Duodenal mucosa (tissue), 2 donors: ENCODE results near the gene RCCD1.
"Not testable (repeated sequence)": the region's sequence is repeated elsewhere in the genome, so short reads cannot be mapped to it uniquely, and the experiment has no call there.

Experiments
- H3K27ac ChIP-seq: one replicate; pipeline ENCODE4 v1.7.0; 2013; ENCODE audit warnings: low read depth, low read length
- H3K27me3 ChIP-seq, 2 donors: one replicate each; pipeline ENCODE4 v1.7.0; 2013; ENCODE audit warnings: low read length in 2 of 2, control low read depth in 1 of 2; ENCODE audit not compliant: insufficient read depth in 2 of 2, control insufficient read depth in 1 of 2
- H3K36me3 ChIP-seq, 2 donors: one replicate each; pipeline ENCODE4 v1.7.0; 2013; ENCODE audit warnings: low read length in 2 of 2, control low read depth in 1 of 2; ENCODE audit not compliant: insufficient read depth in 2 of 2, control insufficient read depth in 1 of 2
- H3K4me1 ChIP-seq, 2 donors: one replicate each; pipeline ENCODE4 v1.7.0; 2013; ENCODE audit warnings: low read length in 2 of 2, control low read depth in 1 of 2; ENCODE audit not compliant: insufficient read depth in 2 of 2, control insufficient read depth in 1 of 2
- H3K4me3 ChIP-seq, 2 donors: one replicate each; pipeline ENCODE4 v1.7.0; 2013; ENCODE audit warnings: low read length in 2 of 2, low read depth in 1 of 2
- H3K9ac ChIP-seq, 2 donors: one replicate each; pipeline ENCODE4 v1.7.0; 2013; ENCODE audit warnings: low read length in 2 of 2, low read depth in 1 of 2
- H3K9me3 ChIP-seq, 2 donors: one replicate each; pipeline ENCODE4 v1.7.0; 2013; ENCODE audit warnings: low read length in 2 of 2, control low read depth in 1 of 2; ENCODE audit not compliant: control insufficient read depth in 1 of 2

Gene RCCD1

GRCh38 chr15:90954712-90955623 is at the start of gene RCCD1:
Gene RCCD1 (plus strand): TSS chr15:90954884. CDS start chr15:90956735, 1,851 bp downstream.
- peak within 1 kb of the TSS; percentile 91 for H3K27ac ChIP-seq
- H3K9me3 ChIP-seq: no peaks in the 10 kb centered on the region
- no peaks in the 10 kb centered on the region for H3K27me3 ChIP-seq
- H3K36me3 ChIP-seq: peaks cover 9 to 42% of the 10 kb centered on the region in 2 donors
- peak within 1 kb of the TSS; percentile 74 to 77 for H3K9ac ChIP-seq
- peaks cover 20 to 22% of the 10 kb centered on the region in 2 donors for H3K4me1 ChIP-seq
- H3K4me3 ChIP-seq: peak within 1 kb of the TSS; percentile 77 to 81

- Histone ChIP-seq H3K9ac (no peak overlapping the region), H3K4me1 (peaks cover 14 to 15% of the 10 kb centered on the region in 2 donors), H3K27ac (no peak overlapping the region), H3K27me3 (no peaks in the 10 kb centered on the region), H3K4me3 (no peak overlapping the region), H3K36me3 (peaks cover 37 to 53% of the 10 kb centered on the region in 2 donors), H3K9me3 (no peaks in the 10 kb centered on the region)
Measured at GRCh38 chr15:90905306-90906180, 49.1 kb upstream of the RCCD1 start.

GRCh38 chr15:90906181-90906849 is 48.4 kb upstream of the RCCD1 start:
- H3K4me1 ChIP-seq: peaks cover 14 to 15% of the 10 kb centered on the region in 2 donors
- no peaks in the 10 kb centered on the region for H3K9me3 ChIP-seq
- peaks cover 45 to 60% of the 10 kb centered on the region in 2 donors for H3K36me3 ChIP-seq
- no peak overlapping the region for H3K9ac ChIP-seq
- H3K4me3 ChIP-seq: no peak overlapping the region
- no peak overlapping the region for H3K27ac ChIP-seq
- H3K27me3 ChIP-seq: no peaks in the 10 kb centered on the region

- H3K4me3 ChIP-seq: no peak overlapping the region
- peaks cover 7 to 9% of the 10 kb centered on the region in 2 donors for H3K4me1 ChIP-seq
- no peak overlapping the region for H3K9ac ChIP-seq
- no peak overlapping the region for H3K27ac ChIP-seq
- no peaks in the 10 kb centered on the region for H3K9me3 ChIP-seq
- peaks cover 53 to 69% of the 10 kb centered on the region in 2 donors for H3K36me3 ChIP-seq
- no peaks in the 10 kb centered on the region for H3K27me3 ChIP-seq
Measured at GRCh38 chr15:90907051-90907660, 47.5 kb upstream of the RCCD1 start.

GRCh38 chr15:90907838-90908507 is 46.7 kb upstream of the RCCD1 start:
- no peak overlapping the region for H3K27ac ChIP-seq
- H3K9ac ChIP-seq: no peak overlapping the region
- peaks cover 6 to 9% of the 10 kb centered on the region in 2 donors for H3K4me1 ChIP-seq
- H3K27me3 ChIP-seq: no peaks in the 10 kb centered on the region
- H3K4me3 ChIP-seq: no peak overlapping the region
- H3K36me3 ChIP-seq: peaks cover 60 to 77% of the 10 kb centered on the region in 2 donors
- no peaks in the 10 kb centered on the region for H3K9me3 ChIP-seq

GRCh38 chr15:90909449-90909848 is 45.2 kb upstream of the RCCD1 start:
- H3K27ac ChIP-seq, H3K4me1 ChIP-seq, H3K4me3 ChIP-seq, H3K27me3 ChIP-seq, H3K9ac ChIP-seq, H3K9me3 ChIP-seq: not testable (repeated sequence)
- H3K36me3 ChIP-seq: peaks cover 69 to 90% of the 10 kb centered on the region in 2 donors

GRCh38 chr15:90909976-90910375 is 44.7 kb upstream of the RCCD1 start:
- peaks cover 0 to 5% of the 10 kb centered on the region in 2 donors for H3K4me1 ChIP-seq
- H3K27ac ChIP-seq: no peak overlapping the region
- peaks cover 73 to 92% of the 10 kb centered on the region in 2 donors for H3K36me3 ChIP-seq
- H3K27me3 ChIP-seq: no peaks in the 10 kb centered on the region
- H3K9ac ChIP-seq: no peak overlapping the region
- H3K9me3 ChIP-seq: no peaks in the 10 kb centered on the region
- H3K4me3 ChIP-seq: no peak overlapping the region

- H3K4me1 ChIP-seq: peaks cover 0 to 10% of the 10 kb centered on the region in 2 donors
- H3K27ac ChIP-seq: no peak overlapping the region
- no peak overlapping the region for H3K9ac ChIP-seq
- H3K4me3 ChIP-seq: no peak overlapping the region
- H3K27me3 ChIP-seq: no peaks in the 10 kb centered on the region
- H3K9me3 ChIP-seq: no peaks in the 10 kb centered on the region
- peaks cover 75 to 92% of the 10 kb centered on the region in 2 donors for H3K36me3 ChIP-seq
Measured at GRCh38 chr15:90910441-90911301, 44.0 kb upstream of the RCCD1 start.
